HG02870 (cell line): ENCODE results near the gene ATP5F1D.

Source experiments
- ATAC-seq: cut with Tn5 transposase; IDR thresholded peaks from one replicate; pipeline ENCODE4 v1.9.1; 2021; ENCODE audit warnings: mild to moderate bottlenecking, moderate library complexity; ENCODE audit not compliant: unreplicated experiment

Gene ATP5F1D

DNA sequence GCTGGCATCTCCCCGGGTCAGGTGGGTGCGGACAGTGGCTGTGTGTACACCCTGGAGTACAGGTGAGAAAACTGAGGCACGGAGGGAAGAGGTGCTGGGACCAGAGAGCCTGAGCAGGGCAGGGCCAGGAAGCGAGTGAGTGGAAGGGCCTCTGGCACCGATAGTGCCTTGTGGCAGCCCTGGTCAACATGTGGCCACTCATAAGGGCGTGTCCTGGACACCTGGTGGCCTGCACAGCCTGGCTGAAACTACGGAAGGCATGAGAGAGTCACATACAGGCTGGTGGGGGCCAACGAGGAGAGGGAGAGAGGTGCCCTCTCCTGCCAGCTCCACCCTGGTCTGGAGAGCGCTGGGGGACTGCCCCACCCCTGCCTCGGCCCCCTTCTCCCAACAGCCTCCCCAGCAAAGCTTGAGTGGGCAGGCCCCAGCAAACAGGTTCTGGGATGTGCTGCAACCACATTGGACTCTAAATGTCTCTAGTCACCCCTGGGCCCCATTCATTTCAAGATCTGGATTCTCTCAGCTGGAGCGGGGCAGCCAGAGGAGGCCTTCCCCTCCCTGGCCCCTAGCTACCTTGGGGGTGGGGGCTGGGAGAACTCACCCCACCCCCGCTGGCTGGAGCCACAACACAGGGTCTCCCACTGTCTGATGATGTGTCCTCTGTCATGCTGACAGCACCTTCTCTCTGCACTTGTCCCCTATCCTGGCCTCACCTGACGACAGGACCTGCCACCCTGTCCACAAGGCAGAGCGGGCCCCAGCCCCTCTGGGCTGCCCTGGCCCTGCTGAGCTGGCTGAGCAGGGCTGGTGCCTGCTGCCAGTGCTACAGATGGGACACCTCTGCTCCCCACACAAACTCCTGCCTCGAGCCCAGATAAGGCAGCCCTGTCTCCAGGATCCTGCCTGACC is 9.6 kb upstream of the ATP5F1D start:
- ATAC-seq: no peak

- ATAC-seq: no peak
Observed at GRCh38 chr19:1232652-1233072, 8.9 kb upstream of the ATP5F1D start.

- ATAC-seq: no peak
Observed at GRCh38 chr19:1233115-1233667, 8.4 kb upstream of the ATP5F1D start.

GRCh38 chr19:1234051-1234954 is 7.2 kb upstream of the ATP5F1D start:
- ATAC-seq: no peak

- no peak for ATAC-seq
Observed at GRCh38 chr19:1234955-1235380, 6.6 kb upstream of the ATP5F1D start.

DNA sequence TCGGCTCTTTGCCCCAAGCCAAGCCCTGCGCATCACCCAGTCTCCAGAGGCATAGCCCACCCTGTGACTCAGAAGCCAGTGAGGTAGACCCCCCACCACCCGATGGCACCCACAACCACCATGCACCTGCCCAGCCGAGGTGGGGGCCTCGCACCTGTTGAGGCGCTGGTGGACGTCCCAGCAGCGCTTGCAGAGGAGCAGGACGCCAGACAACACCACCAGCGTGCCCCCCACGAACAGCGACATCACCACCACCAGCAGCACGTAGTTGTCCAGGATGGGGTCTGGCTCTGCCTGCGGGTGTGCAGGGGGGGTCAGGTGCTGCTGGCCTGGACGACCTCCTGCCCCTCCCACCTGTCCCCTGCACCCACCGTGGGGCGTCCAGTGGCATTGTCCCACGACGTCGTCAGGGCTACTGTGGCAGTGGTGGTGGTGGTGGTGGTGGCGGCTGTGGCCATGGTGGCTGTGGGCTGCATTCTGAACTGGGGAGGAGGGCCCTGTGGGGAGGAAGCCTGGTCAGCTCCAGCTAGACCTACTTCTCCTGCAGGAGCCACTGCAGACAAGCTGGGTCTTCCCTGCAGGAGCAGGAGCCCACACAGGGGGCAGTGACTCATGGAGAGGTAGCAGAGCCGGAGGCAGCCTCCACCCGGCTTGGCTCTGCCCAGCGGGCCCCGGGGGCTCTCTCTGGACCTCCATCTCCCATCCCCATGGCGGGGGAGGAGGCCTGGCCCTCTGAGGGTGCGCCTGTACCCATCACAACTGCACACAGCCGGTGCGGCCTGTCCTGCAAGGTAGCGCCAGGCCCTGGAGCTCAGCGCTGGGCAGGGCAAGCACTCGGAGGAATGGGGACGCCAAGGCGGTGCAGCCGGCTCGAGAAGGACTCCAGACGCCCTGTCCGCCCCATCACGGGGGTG is 5.7 kb upstream of the ATP5F1D start:
- ATAC-seq: no peak

- no peak for ATAC-seq
Observed at GRCh38 chr19:1236576-1236975, 5.0 kb upstream of the ATP5F1D start.

DNA sequence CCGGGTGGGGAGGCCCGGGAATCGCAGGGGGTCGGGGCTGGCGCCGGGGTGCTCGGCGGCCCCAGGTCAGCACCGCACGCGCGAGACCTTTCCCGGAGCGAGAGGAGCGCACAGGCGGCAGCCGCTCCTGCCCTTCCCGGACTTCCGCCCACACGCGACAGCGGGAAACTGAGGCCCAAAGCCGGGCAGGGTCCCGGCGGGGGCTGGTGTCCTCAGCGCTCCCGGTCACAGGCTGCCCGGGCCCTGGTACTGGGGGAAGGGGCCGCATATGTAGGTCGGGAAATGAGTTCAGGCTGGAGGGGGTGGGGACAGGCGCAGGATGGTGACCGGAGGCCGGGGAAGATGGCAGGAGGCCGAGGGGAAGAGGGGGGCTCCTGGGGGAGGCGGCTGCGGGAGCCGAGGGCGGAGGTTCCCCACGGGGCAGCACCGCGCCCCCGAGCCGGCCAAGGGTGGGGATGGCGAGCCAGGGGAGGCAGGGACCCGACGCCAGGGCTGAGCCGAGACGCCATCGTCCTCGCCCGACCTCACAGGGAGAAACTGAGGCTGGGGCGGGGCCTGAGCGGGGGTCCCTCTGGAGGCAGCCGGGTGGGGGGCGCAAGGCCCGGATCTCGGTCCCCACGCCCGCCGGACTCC is 4.4 kb upstream of the ATP5F1D start:
- no peak for ATAC-seq

DNA sequence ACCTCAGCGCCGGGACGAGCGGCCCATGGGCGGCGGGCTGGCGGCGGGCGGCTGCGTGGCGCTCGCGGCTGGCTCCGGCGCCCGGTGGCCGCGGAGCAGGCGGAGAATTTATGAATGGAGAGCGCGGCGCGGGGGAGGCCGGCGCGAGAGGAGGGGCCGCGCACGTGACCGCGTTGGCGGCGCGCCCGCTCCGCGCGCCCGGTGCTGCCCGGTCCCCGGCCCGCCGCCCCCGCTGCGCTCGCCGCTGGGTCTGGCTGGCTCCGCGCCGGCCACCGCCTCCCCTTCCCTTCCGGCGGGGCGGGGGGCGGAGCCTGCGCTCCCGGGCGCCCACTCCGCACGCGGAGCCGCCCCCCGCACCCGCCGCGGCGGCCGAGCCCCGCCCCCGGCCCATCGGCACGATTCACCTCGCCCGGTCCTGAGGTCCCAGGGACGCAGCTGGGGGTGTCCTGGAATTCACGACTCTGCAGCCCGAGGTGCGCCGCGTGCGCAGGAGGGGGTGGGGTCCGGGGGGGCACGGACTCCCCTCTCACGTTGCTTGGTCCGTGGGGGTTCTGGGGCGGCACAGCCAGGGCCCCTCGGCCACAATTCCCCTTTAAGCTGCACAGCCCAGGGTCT is 3.7 kb upstream of the ATP5F1D start, which contains the start of gene CBARP:
CBARP (minus strand) TSS at position 252 of the 615 bp plus-strand sequence. CDS start 1,905 bp downstream, outside the sequence.
- no peak for ATAC-seq

GRCh38 chr19:1238369-1239303 is 2.9 kb upstream of the ATP5F1D start:
- ATAC-seq: no peak

DNA sequence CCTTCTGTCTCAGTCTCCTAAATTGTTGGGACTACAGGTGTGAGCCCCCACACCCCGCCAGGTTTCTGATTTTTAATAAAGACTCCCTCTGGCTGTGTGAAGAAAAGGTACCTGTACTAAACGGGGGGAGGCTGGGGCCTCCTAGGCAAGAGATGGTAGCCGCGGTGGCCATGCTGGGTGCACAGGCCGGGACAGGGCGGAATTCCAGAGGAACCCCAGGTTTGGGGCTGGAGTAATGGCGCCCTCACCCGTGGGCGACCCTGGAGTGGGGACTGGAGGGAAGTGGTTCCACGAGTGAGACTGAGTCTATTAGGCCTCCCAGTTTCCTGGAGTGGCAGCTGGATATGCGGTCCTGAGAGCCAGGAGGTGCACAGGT is 2.1 kb upstream of the ATP5F1D start:
- no peak for ATAC-seq

GRCh38 chr19:1239796-1240737 is 1.5 kb upstream of the ATP5F1D start:
- no peak for ATAC-seq

GRCh38 chr19:1240925-1241324 is 626 bp upstream of the ATP5F1D start:
- ATAC-seq: no peak

DNA sequence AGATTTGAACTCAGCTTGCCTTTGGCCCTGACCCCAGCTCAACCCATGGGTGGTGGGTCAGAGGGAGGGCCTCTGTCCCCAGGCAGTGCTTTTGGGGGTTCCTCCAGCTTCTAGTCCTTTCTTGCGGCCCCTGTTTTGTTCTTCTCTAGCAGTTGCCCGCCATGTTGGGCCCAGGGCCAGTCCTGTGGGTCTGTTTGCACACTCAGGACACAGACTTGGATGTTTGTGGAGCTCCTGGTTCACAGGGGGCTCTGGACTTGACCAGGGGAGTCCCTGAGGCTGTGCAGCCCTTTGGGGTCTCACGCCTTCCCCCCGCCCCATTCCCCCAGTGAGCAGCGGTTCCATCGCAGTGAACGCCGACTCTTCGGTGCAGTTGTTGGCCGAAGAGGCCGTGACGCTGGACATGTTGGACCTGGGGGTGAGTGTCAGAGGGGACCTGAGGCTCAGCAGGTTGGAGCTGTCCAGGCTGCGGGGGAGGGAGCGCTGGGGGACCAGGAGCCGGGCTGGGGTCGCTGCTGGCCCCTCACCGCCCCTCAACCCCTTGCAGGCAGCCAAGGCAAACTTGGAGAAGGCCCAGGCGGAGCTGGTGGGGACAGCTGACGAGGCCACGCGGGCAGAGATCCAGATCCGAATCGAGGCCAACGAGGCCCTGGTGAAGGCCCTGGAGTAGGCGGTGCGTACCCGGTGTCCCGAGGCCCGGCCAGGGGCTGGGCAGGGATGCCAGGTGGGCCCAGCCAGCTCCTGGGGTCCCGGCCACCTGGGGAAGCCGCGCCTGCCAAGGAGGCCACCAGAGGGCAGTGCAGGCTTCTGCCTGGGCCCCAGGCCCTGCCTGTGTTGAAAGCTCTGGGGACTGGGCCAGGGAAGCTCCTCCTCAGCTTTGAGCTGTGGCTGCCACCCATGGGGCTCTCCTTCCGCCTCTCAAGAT is 2.5 kb downstream of the ATP5F1D start:
- no peak for ATAC-seq

DNA sequence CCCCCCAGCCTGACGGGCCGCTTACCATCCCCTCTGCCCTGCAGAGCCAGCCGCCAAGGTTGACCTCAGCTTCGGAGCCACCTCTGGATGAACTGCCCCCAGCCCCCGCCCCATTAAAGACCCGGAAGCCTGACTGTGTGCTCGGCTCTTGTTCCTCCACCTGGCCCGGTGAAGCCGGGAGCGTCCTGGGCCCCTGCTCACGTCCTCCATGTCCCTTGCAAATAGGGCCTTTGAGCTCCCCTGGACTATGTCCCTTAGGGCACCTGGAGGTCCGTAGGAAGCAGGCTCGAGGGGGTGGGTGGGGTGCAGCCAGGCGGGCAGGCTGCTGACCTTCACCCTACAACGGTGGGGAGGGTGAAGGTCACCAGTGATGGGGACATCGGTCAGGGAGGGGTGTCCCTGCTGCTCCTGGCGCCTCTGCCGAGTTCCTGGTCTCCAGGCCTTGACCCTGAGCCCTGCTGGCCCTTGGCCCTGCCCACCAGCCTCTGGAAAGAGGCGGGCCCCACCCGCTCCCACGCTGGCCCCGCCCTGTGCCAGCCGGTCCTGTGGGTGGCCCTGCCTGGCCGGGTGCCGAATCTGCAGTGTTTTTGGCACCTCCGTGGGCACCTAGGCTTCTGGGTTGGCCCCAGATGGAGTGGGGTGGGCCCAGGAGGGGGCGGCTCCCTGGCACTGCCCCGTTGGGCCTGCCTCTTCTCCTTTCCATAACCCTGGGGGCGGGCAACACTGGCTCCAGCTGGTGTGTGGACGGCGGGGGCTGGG is 3.3 kb downstream of the ATP5F1D start:
- ATAC-seq: no peak
